Thyroid gland (tissue), 4 donors: Measurements from ENCODE around the gene RSBN1.

Experiments
- CTCF ChIP-seq, 6 experiments: fragments of 200-600 bp in 3 of 6; fragments of 450-650 bp in 3 of 6; sonication (generic) in 3 of 6; IDR thresholded peaks; one replicate each; pipeline ENCODE4 v1.5.1; 2016 to 2019; ENCODE audit warnings: antibody characterized with exemption in 6 of 6, mild to moderate bottlenecking in 2 of 6, inconsistent platforms in 1 of 6, moderate library complexity in 1 of 6
- POLR2A ChIP-seq, 2 donors: fragments of 450-650 bp; IDR thresholded peaks; one replicate each; pipeline ENCODE4 v1.6.1; 2017; ENCODE audit warnings: antibody characterized with exemption in 2 of 2, mild to moderate bottlenecking in 2 of 2, moderate library complexity in 1 of 2

GRCh38 chr1:113811156-113811887 is 954 bp downstream of the RSBN1 start:
- TF ChIP-seq CTCF (IDR thresholded peaks at IDR 0.05), result no peak
- TF ChIP-seq POLR2A (IDR thresholded peaks at IDR 0.05), result no peak
